ENCODE measurements around the gene ULK2. TPM values are rescaled to one million over a fixed set of nuclear protein-coding genes. Genes with fewer than 3 reads are reported as not detected.

Gene ULK2
- total and polyA plus RNA-seq, 8 donors: 14.4 to 36.7 (median 28.3) TPM

DNA sequence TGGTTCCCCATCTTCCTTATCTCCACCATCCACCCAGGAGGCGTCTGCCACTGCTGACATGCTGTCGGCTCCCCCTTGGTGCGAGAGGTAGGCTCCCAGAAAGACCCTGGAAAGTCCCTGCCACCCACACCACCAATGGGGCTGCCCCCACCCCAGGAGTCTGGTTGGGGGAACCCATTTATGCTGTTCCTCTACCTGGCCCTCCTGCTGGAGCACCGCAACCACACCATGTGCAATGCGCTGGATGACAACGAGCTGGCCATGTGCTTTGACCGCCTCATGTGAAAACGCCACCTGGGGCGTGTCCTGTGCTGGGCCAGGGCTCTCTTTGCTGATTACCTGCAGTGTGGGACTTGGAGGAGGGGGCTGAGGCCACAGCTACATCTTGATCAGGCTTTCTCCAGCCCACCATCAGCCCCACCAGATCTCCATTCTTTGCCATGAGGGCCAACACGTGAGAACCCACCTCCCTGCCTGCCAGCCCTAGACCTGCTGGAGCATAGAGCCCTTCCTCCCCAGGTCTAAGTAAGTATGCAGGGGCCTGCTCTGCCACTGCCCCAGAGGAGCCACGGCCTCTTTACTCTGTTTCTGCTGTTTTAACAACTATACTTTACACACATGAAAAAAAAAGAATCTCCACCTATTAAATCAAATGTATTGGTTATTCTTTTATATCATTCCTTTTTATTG is 111.8 kb downstream of the ULK2 start:
- Histone ChIP-seq H3K27me3 (no peaks in the 10 kb centered on the region), H3K9me3 (no peaks in the 10 kb centered on the region), H3K4me1 (peaks cover 0 to 15% of the 10 kb centered on the region in 2 donors), H3K4me3 (no peak overlapping the region), H3K36me3 (no peaks in the 10 kb centered on the region), H3K27ac (no peak overlapping the region)
- no peak for DNase-seq
- intact Hi-C loops (cut with DNase I): no loop called here
- no peak for ATAC-seq
- TF ChIP-seq, protein P1, sequence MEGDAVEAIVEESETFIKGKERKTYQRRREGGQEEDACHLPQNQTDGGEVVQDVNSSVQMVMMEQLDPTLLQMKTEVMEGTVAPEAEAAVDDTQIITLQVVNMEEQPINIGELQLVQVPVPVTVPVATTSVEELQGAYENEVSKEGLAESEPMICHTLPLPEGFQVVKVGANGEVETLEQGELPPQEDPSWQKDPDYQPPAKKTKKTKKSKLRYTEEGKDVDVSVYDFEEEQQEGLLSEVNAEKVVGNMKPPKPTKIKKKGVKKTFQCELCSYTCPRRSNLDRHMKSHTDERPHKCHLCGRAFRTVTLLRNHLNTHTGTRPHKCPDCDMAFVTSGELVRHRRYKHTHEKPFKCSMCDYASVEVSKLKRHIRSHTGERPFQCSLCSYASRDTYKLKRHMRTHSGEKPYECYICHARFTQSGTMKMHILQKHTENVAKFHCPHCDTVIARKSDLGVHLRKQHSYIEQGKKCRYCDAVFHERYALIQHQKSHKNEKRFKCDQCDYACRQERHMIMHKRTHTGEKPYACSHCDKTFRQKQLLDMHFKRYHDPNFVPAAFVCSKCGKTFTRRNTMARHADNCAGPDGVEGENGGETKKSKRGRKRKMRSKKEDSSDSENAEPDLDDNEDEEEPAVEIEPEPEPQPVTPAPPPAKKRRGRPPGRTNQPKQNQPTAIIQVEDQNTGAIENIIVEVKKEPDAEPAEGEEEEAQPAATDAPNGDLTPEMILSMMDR (IDR thresholded peaks at IDR 0.05): no peak

DNA sequence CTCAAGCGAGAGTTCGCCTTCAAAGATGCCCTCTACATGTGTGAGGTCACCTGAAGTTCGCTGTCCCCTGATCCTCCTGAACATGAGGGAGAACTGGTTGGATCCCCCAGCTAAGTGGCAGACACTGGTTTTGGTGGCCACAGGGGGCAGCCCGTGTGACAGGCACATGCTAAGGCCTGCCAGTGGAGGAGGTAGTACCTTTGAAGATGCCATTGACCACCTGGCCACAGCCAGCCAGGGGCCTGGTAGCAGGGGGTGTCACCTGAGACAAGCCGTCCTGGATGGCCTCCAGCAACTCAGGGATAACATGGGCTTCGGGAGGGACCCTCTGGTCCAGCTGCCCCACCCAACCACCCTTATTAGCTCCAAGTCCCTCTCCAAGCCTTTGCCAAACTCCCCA is 112.3 kb downstream of the ULK2 start:
- Histone ChIP-seq H3K36me3 (no peaks in the 10 kb centered on the region), H3K27ac (no peak overlapping the region), H3K4me1 (peaks cover 0 to 15% of the 10 kb centered on the region in 2 donors), H3K9me3 (no peaks in the 10 kb centered on the region), H3K27me3 (no peaks in the 10 kb centered on the region), H3K4me3 (no peak overlapping the region)
- DNase-seq: no peak
- intact Hi-C loops (cut with DNase I): no loop called here
- TF ChIP-seq, protein P1 (IDR thresholded peaks at IDR 0.05): no peak
- no peak for ATAC-seq

DNA sequence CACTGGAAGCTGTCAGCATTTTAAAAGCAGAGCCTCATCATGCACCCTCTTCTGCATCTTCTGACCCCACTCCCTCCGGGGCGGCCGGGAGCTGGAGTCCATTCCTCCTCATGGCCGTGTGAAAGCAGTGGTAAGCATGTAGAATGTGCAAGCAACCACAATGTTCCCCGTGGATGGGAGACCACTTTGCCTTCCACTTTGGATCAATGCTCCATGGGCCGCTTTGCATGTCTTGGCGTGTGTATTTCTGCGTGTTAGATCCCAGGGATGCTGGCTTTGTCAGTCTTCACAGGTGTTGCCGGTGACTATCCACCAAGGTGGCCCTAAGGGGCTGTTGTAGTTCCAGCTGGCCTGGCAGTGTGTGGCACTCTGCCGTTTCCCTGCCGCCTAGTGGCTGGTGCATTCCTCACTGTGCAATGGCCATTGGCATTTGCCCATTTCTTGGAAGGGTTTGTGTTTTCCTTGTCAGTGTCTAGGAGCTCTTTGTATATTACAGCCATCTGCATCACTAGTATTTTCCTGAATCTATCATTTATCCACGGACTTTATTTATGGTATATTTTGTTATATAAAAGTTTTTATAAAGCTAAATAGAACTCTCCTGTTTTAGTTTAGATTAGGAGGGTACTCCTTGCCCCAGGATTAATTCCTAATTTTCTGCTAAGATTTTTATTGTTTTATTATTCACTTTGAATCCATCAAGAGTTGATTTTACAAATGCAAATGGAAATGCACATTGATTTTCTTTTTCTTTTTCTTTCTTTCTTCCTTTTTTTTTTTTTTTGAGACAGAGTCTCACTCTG is 113.9 kb downstream of the ULK2 start:
- Histone ChIP-seq H3K4me3 (no peak overlapping the region), H3K27me3 (no peaks in the 10 kb centered on the region), H3K9me3 (no peaks in the 10 kb centered on the region), H3K4me1 (peaks cover 0 to 15% of the 10 kb centered on the region in 2 donors), H3K36me3 (no peaks in the 10 kb centered on the region), H3K27ac (peak overlapping the region in 1 of 2 donors; percentile 57)
- TF ChIP-seq, protein P1 (IDR thresholded peaks at IDR 0.05): peak; percentile 31 to 50
- intact Hi-C loops (cut with DNase I): no loop called here
- DNase-seq (peak in 1 of 4 donors; percentile 79), ATAC-seq (peak; percentile 79)

DNA sequence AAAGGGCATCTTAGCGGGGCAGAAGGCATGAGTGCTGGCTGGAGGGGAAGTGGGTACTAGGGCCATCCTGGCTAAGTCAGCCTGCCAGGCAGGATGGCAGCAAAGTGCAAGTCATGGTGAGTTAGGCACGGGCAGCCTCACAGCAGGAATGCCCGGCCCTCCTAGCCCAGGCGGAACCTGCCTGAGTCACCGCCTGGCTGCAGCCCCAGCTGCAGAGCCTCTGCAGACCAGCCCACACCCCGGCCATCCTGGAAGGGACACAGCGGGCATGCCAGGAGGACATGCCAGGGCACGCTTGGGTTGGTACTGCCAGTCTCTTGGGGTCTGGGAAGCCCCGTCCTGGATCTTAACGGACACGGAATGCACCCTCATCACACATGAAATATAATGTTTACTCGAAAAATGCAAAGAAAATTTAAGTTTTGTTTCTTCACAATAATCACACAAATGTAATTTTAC is 114.7 kb downstream of the ULK2 start:
- no peaks in the 10 kb centered on the region for H3K36me3 ChIP-seq
- TF ChIP-seq, protein P1 (IDR thresholded peaks at IDR 0.05): no peak
- ATAC-seq (peak; percentile 90), DNase-seq (peak in 2 of 4 donors; percentile 80 to 92)
- no peak overlapping the region for H3K4me3 ChIP-seq
- H3K4me1 ChIP-seq: peaks cover 0 to 15% of the 10 kb centered on the region in 2 donors
- H3K27ac ChIP-seq: peak overlapping the region in 1 of 2 donors; percentile 57
- intact Hi-C loops (cut with DNase I): no loop called here
- no peaks in the 10 kb centered on the region for H3K27me3 ChIP-seq
- H3K9me3 ChIP-seq: no peaks in the 10 kb centered on the region
